Measurements from ENCODE around the gene DAAM1. TPM values are rescaled to one million over a fixed set of nuclear protein-coding genes. Genes with fewer than 3 reads are reported as not detected.

DAAM1 gene
- total and polyA plus RNA-seq, 5 experiments from 2014 or later: 4.6 to 18.1 (median 8.1) TPM

DNA sequence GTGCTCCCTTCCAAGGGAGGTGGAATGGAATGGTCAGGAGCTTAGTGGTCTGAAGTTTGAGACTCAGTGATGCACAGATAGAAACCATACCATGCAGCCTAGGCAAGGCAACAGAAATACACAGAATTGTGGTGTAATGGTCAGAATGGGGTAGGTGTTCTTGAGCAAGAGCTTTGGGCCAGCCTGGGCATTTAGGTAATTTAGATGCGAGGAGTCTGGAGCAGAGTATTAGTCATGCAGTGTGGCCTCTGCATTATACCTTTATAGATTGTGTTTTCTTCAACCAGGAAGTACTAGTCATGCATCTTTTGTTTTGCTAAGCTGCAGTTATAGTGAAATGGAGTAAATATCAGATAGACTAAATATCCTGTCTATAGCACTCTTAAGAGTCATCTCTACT is 118.3 kb downstream of the DAAM1 start:
- H3K27ac Mint-ChIP-seq: no peak overlapping the region
- no peak for ATAC-seq
- no peaks in the 10 kb centered on the region for H3K27me3 Mint-ChIP-seq

DNA sequence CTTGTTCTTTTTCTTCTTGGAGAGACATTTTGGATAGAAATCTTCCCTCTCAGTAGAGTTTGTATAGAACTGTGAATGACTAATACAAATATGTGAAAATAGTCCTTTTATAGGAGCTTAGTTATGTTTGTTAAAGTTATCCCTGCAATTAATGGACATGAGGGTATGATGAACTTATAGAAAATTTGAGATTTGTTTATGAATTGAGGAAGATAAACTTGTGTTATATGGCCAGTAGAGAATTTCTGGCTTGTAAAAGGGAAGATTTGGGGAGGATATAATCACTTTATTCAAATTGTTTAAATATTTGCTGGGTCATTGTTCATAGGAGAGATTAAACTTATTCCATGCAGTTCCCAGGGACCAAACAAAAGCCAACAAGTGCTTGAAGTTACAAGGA is 119.6 kb downstream of the DAAM1 start:
- no peaks in the 10 kb centered on the region for H3K27me3 Mint-ChIP-seq
- POLR2A ChIA-PET: no interaction called here
- DNase-seq (no peak), ATAC-seq (no peak)
- no peak overlapping the region for H3K27ac Mint-ChIP-seq
- H3K4me1 Mint-ChIP-seq: peaks cover 0 to 25% (median 4%) of the 10 kb centered on the region in 4 donors
- H3K36me3 Mint-ChIP-seq: peaks cover 2 to 6% (median 2%) of the 10 kb centered on the region in 3 donors
- H3K9me3 Mint-ChIP-seq: no peaks in the 10 kb centered on the region
- no peak overlapping the region for H3K4me3 Mint-ChIP-seq

More for the DNA sequence above, 118.3 kb downstream of the DAAM1 start:
- no peaks in the 10 kb centered on the region for H3K9me3 Mint-ChIP-seq
- no peak for DNase-seq
- H3K4me1 Mint-ChIP-seq: peaks cover 0 to 29% (median 2%) of the 10 kb centered on the region in 4 donors
- POLR2A ChIA-PET: no interaction called here
- peaks cover 2 to 6% (median 2%) of the 10 kb centered on the region in 3 donors for H3K36me3 Mint-ChIP-seq
- no peak overlapping the region for H3K4me3 Mint-ChIP-seq

DNA sequence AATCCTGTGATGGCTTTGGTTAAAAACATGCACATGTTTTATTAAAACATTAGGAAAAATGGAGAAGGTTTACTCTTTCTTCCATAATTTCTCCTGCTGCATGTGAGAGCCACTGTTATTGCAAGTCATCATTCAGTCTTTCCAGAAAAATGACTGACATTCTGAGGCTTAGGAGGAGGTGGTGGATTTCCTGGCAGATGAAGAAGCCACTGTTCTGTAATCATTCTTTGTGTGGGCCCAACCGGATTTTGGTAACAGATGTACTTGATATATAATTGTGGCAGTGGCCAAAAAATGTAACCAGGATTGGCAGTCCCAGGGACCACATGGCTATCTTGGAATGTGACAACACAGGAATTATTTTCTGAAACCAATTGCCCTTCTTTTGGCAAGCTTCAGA is 120.2 kb downstream of the DAAM1 start:
- POLR2A ChIA-PET: no interaction called here
- Mint-ChIP-seq H3K4me3 (no peak overlapping the region), H3K27ac (no peak overlapping the region), H3K9me3 (no peaks in the 10 kb centered on the region), H3K27me3 (no peaks in the 10 kb centered on the region), H3K4me1 (peaks cover 0 to 25% (median 4%) of the 10 kb centered on the region in 4 donors), H3K36me3 (peaks cover 2 to 6% (median 2%) of the 10 kb centered on the region in 3 donors)
- ATAC-seq (no peak), DNase-seq (no peak)

DNA sequence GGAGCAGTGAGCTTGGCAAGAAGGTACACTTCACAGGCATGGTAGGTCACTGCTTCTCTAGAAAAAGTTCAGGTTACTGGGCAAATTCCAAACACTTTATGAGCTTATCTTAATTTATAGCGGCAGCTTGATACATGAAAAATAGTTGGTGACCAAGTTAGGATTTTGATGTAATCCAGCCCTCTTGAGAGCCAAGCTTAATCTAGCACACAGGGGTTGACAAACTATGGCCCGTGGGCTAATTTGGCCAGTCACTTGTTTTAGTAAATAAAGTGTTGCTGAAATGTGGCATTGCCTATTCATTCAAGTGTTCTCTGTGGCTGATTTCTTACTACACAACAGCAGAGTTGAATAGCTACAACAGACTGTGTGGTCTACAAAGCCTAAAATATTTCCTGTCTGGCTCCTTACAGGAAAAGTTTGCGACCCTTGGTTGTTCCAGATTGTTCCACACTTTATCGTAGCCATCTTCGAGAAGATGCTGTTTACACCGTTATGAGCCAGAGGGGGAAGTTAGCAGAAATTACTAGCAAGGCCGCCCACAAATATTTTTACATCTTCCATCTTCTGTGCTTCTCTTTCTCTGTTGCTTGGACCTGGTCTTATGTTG is 120.9 kb downstream of the DAAM1 start:
- H3K27me3 Mint-ChIP-seq: no peaks in the 10 kb centered on the region
- no peaks in the 10 kb centered on the region for H3K9me3 Mint-ChIP-seq
- DNase-seq (no peak), ATAC-seq (no peak)
- H3K4me3 Mint-ChIP-seq: no peak overlapping the region
- H3K36me3 Mint-ChIP-seq: peaks cover 2 to 6% (median 2%) of the 10 kb centered on the region in 3 donors
- peaks cover 0 to 25% (median 3%) of the 10 kb centered on the region in 4 donors for H3K4me1 Mint-ChIP-seq
- POLR2A ChIA-PET: no interaction called here
- H3K27ac Mint-ChIP-seq: no peak overlapping the region

DNA sequence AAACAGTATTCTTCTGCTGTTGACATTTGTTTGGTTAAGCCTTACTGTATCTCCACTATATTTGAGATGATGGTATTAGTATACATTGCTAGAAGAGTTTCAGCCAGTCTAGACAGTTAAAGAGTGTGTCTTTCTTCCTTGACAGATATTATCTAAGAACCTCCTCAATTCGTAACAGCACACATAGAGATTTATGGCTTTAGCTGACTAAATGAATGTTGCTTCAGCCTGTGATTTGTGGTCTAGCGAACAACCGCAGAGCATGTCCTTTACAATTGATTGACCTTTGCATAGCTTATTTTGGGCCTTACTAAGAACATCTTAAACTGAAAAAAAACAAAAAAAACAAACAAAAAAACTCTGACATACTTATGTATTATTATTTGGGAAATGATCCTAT is 122.2 kb downstream of the DAAM1 start:
- POLR2A ChIA-PET: no interaction called here
- H3K27me3 Mint-ChIP-seq: no peaks in the 10 kb centered on the region
- no peak for ATAC-seq

DNA sequence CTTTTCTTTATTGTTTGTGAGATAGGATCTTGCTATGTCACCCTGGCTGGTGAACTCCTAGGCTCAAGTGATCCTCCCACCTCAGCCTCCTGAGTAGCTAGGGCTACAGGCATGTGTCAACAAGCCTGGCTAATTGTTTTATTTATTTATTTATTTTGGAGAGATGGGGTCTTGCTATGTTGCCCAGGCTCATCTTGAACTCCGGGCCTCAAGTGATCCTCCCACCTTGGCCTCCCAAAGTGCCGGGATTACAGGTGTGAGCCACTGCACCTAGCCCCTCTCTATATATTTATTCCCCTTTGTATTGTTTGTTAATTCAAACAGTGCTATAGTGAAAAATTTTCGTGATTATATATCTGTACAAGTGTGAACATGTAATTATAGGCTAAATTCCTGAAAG is 123.3 kb downstream of the DAAM1 start:
- Mint-ChIP-seq H3K36me3 (peaks cover 0 to 5% (median 0%) of the 10 kb centered on the region in 3 donors), H3K4me3 (no peak overlapping the region), H3K9me3 (no peaks in the 10 kb centered on the region), H3K4me1 (peaks cover 0 to 12% (median 1%) of the 10 kb centered on the region in 4 donors), H3K27me3 (no peaks in the 10 kb centered on the region), H3K27ac (no peak overlapping the region)
- DNase-seq: no peak
- POLR2A ChIA-PET: no interaction called here
- no peak for ATAC-seq

More for the DNA sequence above, 122.2 kb downstream of the DAAM1 start:
- H3K4me3 Mint-ChIP-seq: no peak overlapping the region
- peaks cover 0 to 5% (median 1%) of the 10 kb centered on the region in 3 donors for H3K36me3 Mint-ChIP-seq
- H3K4me1 Mint-ChIP-seq: peaks cover 0 to 16% (median 2%) of the 10 kb centered on the region in 4 donors
- H3K9me3 Mint-ChIP-seq: no peaks in the 10 kb centered on the region
- H3K27ac Mint-ChIP-seq: no peak overlapping the region
- no peak for DNase-seq

DNA sequence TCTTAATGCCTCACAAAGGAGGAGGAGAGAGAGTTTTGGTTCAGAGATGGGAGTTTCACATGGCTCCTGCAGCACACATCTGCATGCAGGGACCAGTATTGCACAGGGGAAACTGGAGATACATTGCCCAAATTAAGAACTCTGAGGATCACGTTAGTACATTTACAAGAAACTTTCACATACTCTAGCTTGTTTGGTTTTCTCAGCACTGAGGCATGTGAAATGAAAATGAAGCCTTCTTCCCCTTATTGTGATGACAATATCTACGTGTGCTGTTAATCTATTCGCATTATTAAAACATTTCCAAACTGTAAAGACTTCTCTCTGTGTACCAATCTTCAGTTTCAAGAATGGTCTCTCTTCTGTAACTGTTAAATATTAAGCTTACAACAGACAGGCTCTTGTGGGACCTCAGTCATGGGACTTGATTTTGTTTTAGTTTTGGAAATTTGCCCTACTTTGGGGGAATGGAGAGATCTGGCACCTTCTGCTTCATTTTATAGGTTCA is 124.7 kb downstream of the DAAM1 start:
- no peak for ATAC-seq
- no peak for DNase-seq
- Mint-ChIP-seq H3K9me3 (no peaks in the 10 kb centered on the region), H3K27ac (no peak overlapping the region), H3K36me3 (peaks cover 0 to 3% (median 0%) of the 10 kb centered on the region in 3 donors), H3K4me1 (peaks cover 0 to 10% (median 1%) of the 10 kb centered on the region in 4 donors), H3K27me3 (no peaks in the 10 kb centered on the region), H3K4me3 (no peak overlapping the region)
- POLR2A ChIA-PET: no interaction called here

DNA sequence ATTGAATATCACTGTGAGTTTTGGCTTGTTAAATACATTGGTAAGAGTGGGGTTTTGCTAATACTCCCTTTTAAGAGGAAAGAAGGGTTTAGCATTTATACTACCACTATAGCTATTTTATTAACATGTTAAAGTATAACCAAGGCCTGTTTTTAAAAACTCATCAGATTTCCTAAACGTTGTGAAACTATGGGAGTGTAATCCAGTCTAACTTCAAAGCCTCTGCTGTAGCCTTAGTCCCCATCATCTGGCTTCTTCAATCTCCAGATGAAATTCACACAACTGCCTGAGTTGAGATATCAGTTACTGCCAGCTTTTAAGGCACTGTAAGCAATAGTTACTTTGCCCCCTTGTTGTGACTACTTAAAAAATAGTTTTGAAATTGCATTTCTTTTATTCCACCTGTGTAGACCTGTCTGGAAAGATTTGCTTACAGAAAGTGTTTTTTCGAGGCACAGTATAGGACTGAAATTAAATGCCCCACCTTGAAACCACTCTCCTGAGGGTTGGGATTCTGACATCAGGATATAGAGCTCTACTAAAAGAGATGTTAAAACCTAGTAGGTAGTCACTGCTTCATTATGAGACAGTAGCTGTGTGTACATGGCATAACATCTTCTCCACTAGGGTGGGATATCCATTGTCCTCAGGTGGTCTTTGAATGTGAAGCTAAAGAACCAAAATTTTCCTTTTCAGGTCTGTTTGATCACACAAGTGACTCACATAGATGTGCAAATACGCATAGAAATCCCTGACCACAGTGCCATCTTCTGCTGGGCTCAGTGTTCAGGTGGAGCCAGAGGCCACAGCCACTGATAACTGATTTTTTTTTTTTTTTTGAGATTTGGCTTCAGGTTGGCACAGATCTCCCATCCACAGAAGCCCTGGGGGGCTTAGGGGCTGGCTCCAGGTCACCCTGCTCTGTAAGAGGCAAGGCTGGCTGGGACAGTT is 125.5 kb downstream of the DAAM1 start:
- no peaks in the 10 kb centered on the region for H3K9me3 Mint-ChIP-seq
- peaks cover 0 to 3% (median 0%) of the 10 kb centered on the region in 3 donors for H3K36me3 Mint-ChIP-seq
- H3K27me3 Mint-ChIP-seq: no peaks in the 10 kb centered on the region
- H3K27ac Mint-ChIP-seq: no peak overlapping the region
- H3K4me3 Mint-ChIP-seq: no peak overlapping the region
- ATAC-seq (no peak), DNase-seq (no peak)
- peaks cover 0 to 10% (median 1%) of the 10 kb centered on the region in 4 donors for H3K4me1 Mint-ChIP-seq
- POLR2A ChIA-PET: no interaction called here

DNA sequence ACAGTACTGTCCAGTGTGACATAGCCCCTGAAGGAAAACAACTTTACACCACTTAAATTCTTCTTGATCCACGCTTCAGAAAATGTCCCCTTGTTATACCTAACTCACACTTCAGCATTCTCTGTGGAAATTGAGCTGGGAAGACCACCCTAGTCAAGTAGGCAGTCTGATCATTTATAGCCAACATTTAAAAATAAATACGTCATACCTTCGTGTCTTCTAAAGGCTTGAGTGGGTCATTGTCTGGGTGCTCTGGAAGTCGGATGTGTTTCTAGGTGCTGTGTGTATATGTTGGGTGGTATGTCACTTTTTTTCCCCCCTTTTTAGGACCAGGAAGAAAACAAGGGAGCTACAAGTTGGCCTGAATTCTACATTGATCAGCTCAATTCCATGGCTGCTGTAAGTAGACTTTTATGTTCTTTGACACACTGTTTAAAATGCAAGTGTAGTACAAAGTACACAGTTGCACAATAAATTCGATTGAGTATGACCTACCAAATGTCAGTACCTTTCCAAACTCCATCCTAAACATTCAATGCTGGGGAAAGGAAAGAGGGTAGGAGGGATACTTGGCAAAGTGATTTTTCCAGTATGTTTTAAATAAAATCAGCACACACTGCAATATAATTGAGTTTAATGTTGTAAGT is 126.6 kb downstream of the DAAM1 start:
- Mint-ChIP-seq H3K27ac (no peak overlapping the region), H3K9me3 (no peaks in the 10 kb centered on the region), H3K4me1 (peaks cover 0 to 10% (median 1%) of the 10 kb centered on the region in 4 donors), H3K36me3 (peaks cover 0 to 3% (median 2%) of the 10 kb centered on the region in 3 donors), H3K27me3 (no peaks in the 10 kb centered on the region), H3K4me3 (no peak overlapping the region)
- POLR2A ChIA-PET: no interaction called here
- DNase-seq (no peak), ATAC-seq (no peak)

DNA sequence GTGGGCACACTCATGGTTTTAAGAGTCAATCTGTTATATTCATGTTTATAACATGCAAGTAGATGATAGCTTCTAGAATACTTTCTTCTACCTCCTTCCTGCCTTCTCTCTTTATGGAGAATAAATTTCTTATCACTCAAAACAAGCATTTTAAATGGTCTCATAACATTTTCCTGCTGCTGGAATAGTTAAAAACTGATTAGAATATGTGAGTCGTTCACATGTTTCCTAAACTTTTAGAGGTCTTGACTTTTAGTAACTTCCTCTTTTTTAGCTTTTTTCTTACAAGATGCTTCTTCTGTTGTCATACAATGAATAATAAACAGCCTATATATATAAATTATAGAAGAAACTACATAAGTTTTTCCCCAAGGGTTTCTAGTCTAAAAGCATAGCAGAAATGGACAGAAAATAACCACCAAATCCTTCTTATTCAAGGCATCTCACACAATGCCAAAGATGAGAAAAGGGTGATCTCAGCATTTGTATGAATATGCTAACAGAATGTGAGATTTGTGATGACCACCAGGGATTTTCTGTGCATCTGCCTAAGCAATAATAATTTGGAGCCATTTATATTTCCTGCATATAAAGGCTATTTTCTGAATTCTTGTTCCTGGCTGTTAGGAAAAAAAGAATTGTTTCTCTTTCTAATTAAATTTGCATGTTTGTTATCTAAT is 127.8 kb downstream of the DAAM1 start:
- ATAC-seq: no peak

DNA sequence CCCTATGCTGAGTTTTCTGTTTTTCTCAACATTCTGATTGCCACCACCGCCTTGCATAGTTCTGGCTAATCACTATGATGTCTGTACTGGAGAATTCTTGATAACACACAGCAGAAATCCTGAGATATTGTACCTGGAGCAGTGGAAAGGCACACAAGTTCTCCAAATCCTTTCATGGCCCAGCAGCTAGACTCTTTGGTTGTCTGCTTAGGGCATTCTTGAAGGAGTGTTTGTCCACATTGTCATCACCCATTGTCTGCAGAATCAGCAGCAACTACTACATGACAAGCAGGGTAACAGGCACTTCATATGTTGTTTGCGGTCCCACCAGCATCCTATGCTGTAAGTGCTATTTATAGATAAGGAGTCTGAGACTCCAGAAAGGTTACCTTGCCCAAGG is 128.9 kb downstream of the DAAM1 start:
- Mint-ChIP-seq H3K4me3 (no peak overlapping the region), H3K36me3 (peaks cover 0 to 14% (median 6%) of the 10 kb centered on the region in 3 donors), H3K27ac (no peak overlapping the region), H3K9me3 (no peaks in the 10 kb centered on the region), H3K27me3 (no peaks in the 10 kb centered on the region), H3K4me1 (peaks cover 0 to 16% (median 1%) of the 10 kb centered on the region in 4 donors)
- DNase-seq (no peak), ATAC-seq (no peak)
- POLR2A ChIA-PET: no interaction called here

More for the DNA sequence above, 127.8 kb downstream of the DAAM1 start:
- POLR2A ChIA-PET: no interaction called here
- Mint-ChIP-seq H3K27me3 (no peaks in the 10 kb centered on the region), H3K4me1 (peaks cover 0 to 13% (median 2%) of the 10 kb centered on the region in 4 donors), H3K27ac (peak overlapping the region in 1 of 10 donors; percentile 46), H3K4me3 (no peak overlapping the region), H3K9me3 (no peaks in the 10 kb centered on the region), H3K36me3 (peaks cover 0 to 10% (median 6%) of the 10 kb centered on the region in 3 donors)
- no peak for DNase-seq

DNA sequence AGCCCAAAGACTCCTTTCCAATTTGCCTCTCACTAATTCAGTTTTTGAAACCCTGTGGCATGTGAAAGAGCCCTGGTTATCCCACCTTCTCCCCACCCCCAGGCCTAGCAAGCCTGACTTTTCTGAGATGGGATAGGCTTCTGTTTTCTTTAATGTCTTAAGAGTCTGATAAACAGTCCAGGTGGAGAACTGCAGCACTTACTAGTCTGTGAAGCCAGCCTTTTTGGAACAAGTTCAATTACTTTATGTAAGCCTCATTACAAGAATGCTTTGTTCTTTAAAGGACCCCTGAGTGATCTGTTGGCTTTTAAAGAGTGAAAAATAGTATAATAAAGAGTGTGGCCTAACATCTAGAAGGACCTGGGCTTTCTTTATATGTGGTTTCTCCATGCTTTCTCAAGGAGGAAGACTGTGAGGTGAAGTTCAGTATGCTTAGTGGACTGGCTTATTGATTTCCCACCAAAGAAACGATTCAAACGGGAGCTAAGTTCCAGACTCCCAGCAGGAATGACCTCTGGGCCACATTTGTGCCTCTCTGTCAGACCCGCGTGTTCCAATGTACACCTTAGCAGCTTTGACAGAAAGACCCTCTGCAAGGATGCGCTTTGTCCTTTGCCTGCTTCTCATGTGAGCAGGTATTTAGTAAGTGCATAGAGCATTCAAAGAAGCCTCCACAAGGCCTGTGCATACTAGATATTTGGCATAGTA is 129.5 kb downstream of the DAAM1 start:
- no peak overlapping the region for H3K4me3 Mint-ChIP-seq
- H3K27ac Mint-ChIP-seq: no peak overlapping the region
- POLR2A ChIA-PET: no interaction called here
- peaks cover 0 to 16% (median under 1%) of the 10 kb centered on the region in 4 donors for H3K4me1 Mint-ChIP-seq
- ATAC-seq (no peak), DNase-seq (no peak)
- H3K9me3 Mint-ChIP-seq: no peaks in the 10 kb centered on the region
- H3K27me3 Mint-ChIP-seq: no peaks in the 10 kb centered on the region
- H3K36me3 Mint-ChIP-seq: peaks cover 0 to 20% (median 6%) of the 10 kb centered on the region in 3 donors
